ENCODE data around the gene RAB20.
"Not testable (repeated sequence)": the region's sequence is repeated elsewhere in the genome, so short reads cannot be mapped to it uniquely, and the experiment has no call there.

Gene RAB20

GRCh38 chr13:110554227-110554836 lies 7.2 kb downstream of the RAB20 start:
- no peak for DNase-seq

- DNase-seq, result no peak
These were observed 8.1 kb downstream of the RAB20 start for GRCh38 chr13:110553417-110553816.

- no peak for DNase-seq
These were observed 8.8 kb downstream of the RAB20 start for GRCh38 chr13:110552767-110553166.

GRCh38 chr13:110551284-110551683 lies 10.2 kb downstream of the RAB20 start:
- no peak for DNase-seq

GRCh38 chr13:110549795-110550160 lies 11.7 kb downstream of the RAB20 start:
- DNase-seq, result no peak

GRCh38 chr13:110548891-110549794 lies 12.4 kb downstream of the RAB20 start:
- no peak for DNase-seq

- DNase-seq, result no peak
These were observed 14.6 kb downstream of the RAB20 start for GRCh38 chr13:110546926-110547325.

- DNase-seq, result no peak
These were observed 15.1 kb downstream of the RAB20 start for GRCh38 chr13:110546378-110546777.

GRCh38 chr13:110542169-110542796 lies 19.2 kb downstream of the RAB20 start:
- DNase-seq, result no peak

GRCh38 chr13:110541526-110541920 lies 20.0 kb downstream of the RAB20 start:
- DNase-seq, result no peak

- no peak for DNase-seq
These were observed 20.5 kb downstream of the RAB20 start for GRCh38 chr13:110540871-110541525.

GRCh38 chr13:110539894-110540293 lies 21.6 kb downstream of the RAB20 start:
- DNase-seq, result no peak

- DNase-seq, result no peak
These were observed 22.9 kb downstream of the RAB20 start for GRCh38 chr13:110538632-110539031.

GRCh38 chr13:110536006-110536693 lies 25.4 kb downstream of the RAB20 start:
- no peak for DNase-seq

- DNase-seq, result no peak
These were observed 26.0 kb downstream of the RAB20 start for GRCh38 chr13:110535526-110535925.

GRCh38 chr13:110533771-110534670 lies 27.5 kb downstream of the RAB20 start:
- DNase-seq, result no peak

- not testable (repeated sequence) for DNase-seq
These were observed 29.3 kb downstream of the RAB20 start for GRCh38 chr13:110532258-110532657.

GRCh38 chr13:110531671-110532083 lies 29.8 kb downstream of the RAB20 start:
- no peak for DNase-seq

- no peak for DNase-seq
These were observed 30.4 kb downstream of the RAB20 start for GRCh38 chr13:110531100-110531499.

- DNase-seq, result no peak
These were observed 31.8 kb downstream of the RAB20 start for GRCh38 chr13:110529522-110530311.

- no peak for DNase-seq
These were observed 32.6 kb downstream of the RAB20 start for GRCh38 chr13:110528911-110529310.
